Measurements from ENCODE around the gene EMC6.
A peak's percentile ranks its signal among the peaks of the same experiment; 100 is the strongest.

Gene EMC6

DNA sequence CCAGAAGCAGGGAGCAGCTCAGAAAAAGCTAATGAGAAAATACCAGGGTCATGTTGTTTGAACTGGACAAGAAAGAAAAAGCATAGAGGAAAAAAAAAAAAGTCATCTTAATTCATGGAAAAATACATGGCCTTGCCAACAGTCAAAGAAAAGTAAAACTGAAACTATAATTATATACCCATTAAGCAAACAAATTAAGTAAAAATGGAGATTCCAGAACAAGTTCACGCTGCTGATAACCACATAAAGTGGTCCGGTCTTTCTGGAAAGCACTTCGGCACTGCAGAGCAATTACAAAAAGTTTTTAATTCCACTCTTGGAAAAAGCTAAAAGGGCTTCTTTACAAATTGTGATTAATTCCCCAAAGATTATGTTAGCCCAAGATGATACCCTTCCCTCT lies 39.8 kb downstream of the EMC6 start:
- no peak for DNase-seq (ENCODE audit: low read depth in 2 of 2)

GRCh38 chr17:3710951-3711383 lies 42.4 kb downstream of the EMC6 start:
- DNase-seq (ENCODE audit: low read depth in 2 of 2) = peak in 1 of 2 donors; percentile 45

- DNase-seq (ENCODE audit: low read depth in 2 of 2) = no peak
Observed at GRCh38 chr17:3712811-3713463, 44.3 kb downstream of the EMC6 start.

DNA sequence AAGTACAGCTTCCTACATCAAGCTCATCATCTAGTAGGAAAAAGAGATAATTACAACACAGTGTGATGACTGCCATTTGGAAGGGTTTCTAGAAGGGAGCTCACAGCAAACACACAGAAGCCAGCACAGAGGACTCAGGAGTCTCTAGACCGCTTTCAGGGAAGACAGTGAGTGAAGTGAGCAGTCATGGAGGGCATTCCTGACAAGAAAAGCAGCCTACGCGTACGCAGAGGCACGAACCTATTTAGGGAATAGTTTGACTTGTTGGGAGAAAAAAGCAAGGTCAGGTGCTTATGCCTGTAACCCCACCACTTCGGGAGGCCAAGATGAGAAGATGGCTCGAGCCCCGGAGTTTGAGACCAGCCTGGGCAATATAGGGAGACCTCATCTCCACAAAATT lies 46.7 kb downstream of the EMC6 start:
- DNase-seq (ENCODE audit: low read depth in 2 of 2) = no peak

- no peak for DNase-seq (ENCODE audit: low read depth in 2 of 2)
Observed at GRCh38 chr17:3718201-3718600, 49.6 kb downstream of the EMC6 start.

DNA sequence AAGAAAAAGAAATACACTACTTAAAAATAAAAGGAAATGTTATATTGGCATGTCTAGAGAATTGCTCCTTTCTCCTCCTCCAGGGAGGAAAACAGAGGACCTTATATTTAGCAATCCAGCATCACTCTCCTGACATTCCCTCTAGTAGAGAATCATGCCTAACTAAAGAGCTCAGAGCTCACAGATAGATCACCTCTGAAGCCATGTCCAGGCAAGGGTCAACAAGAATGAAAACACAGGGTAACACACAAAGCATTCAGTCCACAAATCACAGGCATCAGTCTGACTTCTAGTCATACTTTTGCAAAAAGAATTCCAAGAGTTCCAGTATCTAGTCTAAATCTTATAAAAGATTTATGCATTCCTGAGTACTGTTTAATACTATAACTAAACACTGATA lies 50.7 kb downstream of the EMC6 start:
- no peak for DNase-seq (ENCODE audit: low read depth in 2 of 2)

Data from stimulated activated CD8-positive, alpha-beta memory T cell treated with anti-CD3 and anti-CD28 coated beads, Interleukin-7, amount 100 ng/mL, for 1 hour (primary cell).